BE2C (cell line): ENCODE results near the gene PLG.
"Not testable (repeated sequence)": the region's sequence is repeated elsewhere in the genome, so short reads cannot be mapped to it uniquely, and the experiment has no call there.

ENCODE experiments used
- DNase-seq: peaks from one replicate; pipeline ENCODE4 v3.0.0-alpha.2; 2020
- H3K27me3 ChIP-seq: fragments of 250-450 bp; sonication (Bioruptor Pico); 2 replicates; pipeline ENCODE4 v1.5.1; 2020; ENCODE audit warnings: mild to moderate bottlenecking
- H3K36me3 ChIP-seq: fragments of 250-450 bp; sonication (Bioruptor Pico); 2 replicates; pipeline ENCODE4 v1.5.1; 2020; ENCODE audit warnings: mild to moderate bottlenecking
- H3K4me1 ChIP-seq: fragments of 250-450 bp; sonication (Bioruptor Pico); 2 replicates; pipeline ENCODE4 v1.5.1; 2020
- H3K4me3 ChIP-seq: 2 replicates; pipeline ENCODE4 v1.5.1; 2011; ENCODE audit warnings: low read depth, low read length
- H3K9me3 ChIP-seq: fragments of 250-450 bp; sonication (Bioruptor Pico); 2 replicates; pipeline ENCODE4 v1.5.1; 2020
- TF ChIP-seq, protein P1 (sequence below): IDR thresholded peaks from 2 replicates; pipeline ENCODE4 v1.5.1; 2012; ENCODE audit warnings: mild to moderate bottlenecking, low read depth, low read length

PLG gene

DNA sequence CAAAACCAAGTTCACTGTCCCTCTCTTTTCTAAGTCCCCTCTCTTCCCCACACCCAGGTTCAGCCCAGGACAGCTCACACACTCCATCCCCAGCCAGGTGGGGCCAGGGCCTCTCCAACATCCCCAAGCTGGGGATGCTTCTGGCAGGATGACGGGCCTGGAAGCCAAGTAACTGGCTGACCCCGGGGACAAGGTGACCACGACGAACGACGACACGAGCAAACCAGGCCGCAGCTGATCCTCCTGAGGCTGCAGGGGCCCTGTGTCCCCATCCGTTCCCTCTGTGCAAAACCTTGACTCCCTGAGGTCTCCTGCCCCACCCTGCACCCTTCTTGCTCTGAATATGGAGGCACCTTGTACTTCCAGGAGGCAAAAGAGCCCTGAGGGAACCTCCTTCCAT lies 11.6 kb upstream of the PLG start:
- TF ChIP-seq, protein P1, sequence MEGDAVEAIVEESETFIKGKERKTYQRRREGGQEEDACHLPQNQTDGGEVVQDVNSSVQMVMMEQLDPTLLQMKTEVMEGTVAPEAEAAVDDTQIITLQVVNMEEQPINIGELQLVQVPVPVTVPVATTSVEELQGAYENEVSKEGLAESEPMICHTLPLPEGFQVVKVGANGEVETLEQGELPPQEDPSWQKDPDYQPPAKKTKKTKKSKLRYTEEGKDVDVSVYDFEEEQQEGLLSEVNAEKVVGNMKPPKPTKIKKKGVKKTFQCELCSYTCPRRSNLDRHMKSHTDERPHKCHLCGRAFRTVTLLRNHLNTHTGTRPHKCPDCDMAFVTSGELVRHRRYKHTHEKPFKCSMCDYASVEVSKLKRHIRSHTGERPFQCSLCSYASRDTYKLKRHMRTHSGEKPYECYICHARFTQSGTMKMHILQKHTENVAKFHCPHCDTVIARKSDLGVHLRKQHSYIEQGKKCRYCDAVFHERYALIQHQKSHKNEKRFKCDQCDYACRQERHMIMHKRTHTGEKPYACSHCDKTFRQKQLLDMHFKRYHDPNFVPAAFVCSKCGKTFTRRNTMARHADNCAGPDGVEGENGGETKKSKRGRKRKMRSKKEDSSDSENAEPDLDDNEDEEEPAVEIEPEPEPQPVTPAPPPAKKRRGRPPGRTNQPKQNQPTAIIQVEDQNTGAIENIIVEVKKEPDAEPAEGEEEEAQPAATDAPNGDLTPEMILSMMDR = no peak
- no peaks in the 10 kb centered on the region for H3K36me3 ChIP-seq
- no peak overlapping the region for H3K4me3 ChIP-seq
- H3K4me1 ChIP-seq = no peaks in the 10 kb centered on the region
- H3K27me3 ChIP-seq = no peaks in the 10 kb centered on the region
- no peak for DNase-seq
- H3K9me3 ChIP-seq = no peaks in the 10 kb centered on the region

DNA sequence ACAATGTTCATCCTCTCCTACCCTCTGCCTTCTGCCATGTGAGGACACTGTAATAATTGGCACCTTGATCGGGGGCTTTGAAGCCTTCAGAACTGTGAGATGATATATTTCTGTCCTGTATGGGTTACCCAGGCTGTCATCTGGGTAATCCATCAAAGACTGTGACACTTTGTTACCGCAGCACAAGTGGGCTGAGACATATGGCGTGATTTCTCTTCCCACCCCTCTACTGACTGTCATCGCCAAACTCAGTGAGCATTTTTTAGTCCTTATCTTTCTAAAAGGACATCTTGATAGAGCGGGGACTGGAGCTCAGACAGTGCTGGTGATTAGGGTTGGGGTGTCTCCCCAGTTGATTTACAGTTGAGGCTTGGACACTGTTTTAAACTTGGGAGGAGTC lies 10.4 kb upstream of the PLG start:
- TF ChIP-seq, protein P1 = no peak
- no peak overlapping the region for H3K4me3 ChIP-seq
- no peaks in the 10 kb centered on the region for H3K4me1 ChIP-seq
- DNase-seq = no peak
- H3K36me3 ChIP-seq = no peaks in the 10 kb centered on the region
- no peaks in the 10 kb centered on the region for H3K27me3 ChIP-seq
- no peaks in the 10 kb centered on the region for H3K9me3 ChIP-seq

- TF ChIP-seq, protein P1 = no peak
- H3K9me3 ChIP-seq = no peaks in the 10 kb centered on the region
- no peaks in the 10 kb centered on the region for H3K36me3 ChIP-seq
- H3K27me3 ChIP-seq = no peaks in the 10 kb centered on the region
- no peak overlapping the region for H3K4me3 ChIP-seq
- DNase-seq = no peak
- no peaks in the 10 kb centered on the region for H3K4me1 ChIP-seq
Measured at GRCh38 chr6:160692369-160692959, 9.6 kb upstream of the PLG start.

DNA sequence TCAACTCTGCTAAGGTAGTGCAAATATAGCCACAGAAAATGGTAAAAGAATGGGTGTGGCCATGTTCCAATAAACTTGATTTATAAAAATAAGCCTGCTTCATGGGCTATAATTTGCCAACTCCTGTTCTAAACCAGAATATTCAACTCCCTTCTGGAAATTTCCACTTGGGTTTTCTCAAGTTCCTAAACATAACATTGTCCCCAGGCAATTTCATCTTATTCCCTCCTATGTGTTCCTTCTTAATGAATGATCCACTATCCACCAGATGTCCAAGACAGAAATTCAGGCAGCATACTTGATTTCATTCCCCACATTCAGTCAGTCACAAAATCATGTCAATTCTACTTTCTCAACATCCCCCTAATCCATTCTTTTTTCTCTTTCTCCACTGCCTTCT lies 7.0 kb upstream of the PLG start:
- H3K36me3 ChIP-seq, H3K4me1 ChIP-seq, H3K4me3 ChIP-seq, H3K27me3 ChIP-seq, DNase-seq, H3K9me3 ChIP-seq: not testable (repeated sequence)

- not testable (repeated sequence) for H3K4me1 ChIP-seq, H3K4me3 ChIP-seq, H3K9me3 ChIP-seq, H3K27me3 ChIP-seq, H3K36me3 ChIP-seq, DNase-seq
Measured at GRCh38 chr6:160695622-160696021, 6.4 kb upstream of the PLG start.

GRCh38 chr6:160696884-160697283 lies 5.2 kb upstream of the PLG start:
- not testable (repeated sequence) for H3K27me3 ChIP-seq, H3K9me3 ChIP-seq, DNase-seq, H3K36me3 ChIP-seq, H3K4me3 ChIP-seq, H3K4me1 ChIP-seq

DNA sequence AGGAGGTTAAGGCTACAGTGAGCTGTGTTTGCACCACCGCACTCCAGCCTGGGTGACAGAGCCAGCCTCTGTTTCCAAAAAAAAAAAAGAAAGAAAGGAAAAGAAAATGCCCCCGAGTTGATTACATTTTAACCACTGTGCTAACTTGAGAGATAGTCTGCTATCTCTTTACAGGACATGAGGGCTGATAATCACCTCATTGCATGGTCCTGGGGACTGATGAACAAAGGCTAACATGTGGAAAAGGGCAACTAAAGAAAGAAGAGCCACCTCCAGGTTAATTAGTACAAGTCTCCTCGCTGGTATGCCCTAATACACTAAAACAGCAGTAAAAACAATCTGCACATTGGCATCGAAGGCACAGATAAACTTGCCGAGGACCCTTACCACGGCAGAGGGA lies 4.2 kb upstream of the PLG start:
- DNase-seq = no peak
- Histone ChIP-seq H3K36me3 (no peaks in the 10 kb centered on the region), H3K4me3 (no peak overlapping the region), H3K4me1 (no peaks in the 10 kb centered on the region), H3K9me3 (no peaks in the 10 kb centered on the region), H3K27me3 (no peaks in the 10 kb centered on the region)
- TF ChIP-seq, protein P1 = no peak

GRCh38 chr6:160704688-160705087 lies 2.6 kb downstream of the PLG start:
- not testable (repeated sequence) for H3K36me3 ChIP-seq, DNase-seq, H3K4me3 ChIP-seq, H3K4me1 ChIP-seq, H3K27me3 ChIP-seq, H3K9me3 ChIP-seq

DNA sequence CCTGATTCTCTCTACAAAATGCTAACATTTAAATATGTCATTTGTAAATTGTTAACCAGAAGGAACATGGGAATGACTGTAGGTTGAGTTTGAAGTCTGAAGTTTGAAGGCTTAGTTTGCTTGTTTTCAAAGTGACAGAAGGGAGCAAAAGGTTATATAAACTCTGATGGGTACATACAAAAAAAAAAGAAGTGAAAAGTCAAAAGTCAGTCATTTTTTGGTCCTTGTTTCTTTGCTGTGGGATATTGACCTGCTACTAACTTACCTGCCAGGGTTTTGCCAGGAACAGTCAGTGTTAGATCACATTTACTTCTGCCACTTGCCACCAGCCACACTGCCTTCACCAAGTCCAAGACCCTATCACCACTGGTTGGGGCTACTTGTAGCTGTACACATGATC lies 6.9 kb downstream of the PLG start:
- H3K9me3 ChIP-seq, H3K4me3 ChIP-seq, H3K36me3 ChIP-seq, DNase-seq, H3K27me3 ChIP-seq, H3K4me1 ChIP-seq: not testable (repeated sequence)
